ENCODE results near the gene CNTNAP2. TPM values are rescaled to one million over a fixed set of nuclear protein-coding genes. Genes with fewer than 3 reads are reported as not detected.

CNTNAP2 gene
- total RNA-seq, 6 experiments from 2014 or later = 1.8 to 8.1 (median 3.9) TPM

GRCh38 chr7:146494952-146495596, 378.5 kb downstream of the CNTNAP2 start:
- TF ChIP-seq CTCF (IDR thresholded peaks at IDR 0.05) (no peak), POLR2A (IDR thresholded peaks at IDR 0.05) (no peak)
- DNase-seq (no peak), ATAC-seq (no peak)
- intact Hi-C loops (cut with DNase I) = no loop called here
- Histone ChIP-seq H3K36me3 (no peaks in the 10 kb centered on the region), H3K27me3 (no peaks in the 10 kb centered on the region), H3K9me3 (no peaks in the 10 kb centered on the region), H3K4me3 (no peak overlapping the region), H3K4me1 (no peaks in the 10 kb centered on the region), H3K27ac (no peak overlapping the region)
- 42% methylated on average over 6 of the region's 6 CpGs for WGBS (ENCODE audit: insufficient coverage, low coverage, low lambda C conversion rate, missing lambda C conversion rate)

- ATAC-seq (no peak), DNase-seq (no peak)
- TF ChIP-seq POLR2A (IDR thresholded peaks at IDR 0.05) (no peak), CTCF (IDR thresholded peaks at IDR 0.05) (no peak)
- Histone ChIP-seq H3K4me1 (no peaks in the 10 kb centered on the region), H3K4me3 (no peak overlapping the region), H3K27ac (no peak overlapping the region), H3K27me3 (no peaks in the 10 kb centered on the region), H3K36me3 (no peaks in the 10 kb centered on the region), H3K9me3 (no peaks in the 10 kb centered on the region)
- intact Hi-C loops (cut with DNase I) = no loop called here
- WGBS (ENCODE audit: insufficient coverage, low coverage, low lambda C conversion rate, missing lambda C conversion rate) = 18% methylated on average over 2 of the region's 2 CpGs
These were observed 380.1 kb downstream of the CNTNAP2 start for GRCh38 chr7:146496657-146497056.

- H3K27ac ChIP-seq = no peak overlapping the region
- no peak overlapping the region for H3K4me3 ChIP-seq
- H3K4me1 ChIP-seq = no peaks in the 10 kb centered on the region
- DNase-seq (no peak), ATAC-seq (no peak)
- WGBS (ENCODE audit: insufficient coverage, low coverage, low lambda C conversion rate, missing lambda C conversion rate) = 32% methylated on average over 2 of the region's 2 CpGs
- no peaks in the 10 kb centered on the region for H3K36me3 ChIP-seq
- intact Hi-C loops (cut with DNase I) = no loop called here
- H3K27me3 ChIP-seq = no peaks in the 10 kb centered on the region
- H3K9me3 ChIP-seq = no peaks in the 10 kb centered on the region
- TF ChIP-seq POLR2A (IDR thresholded peaks at IDR 0.05) (no peak), CTCF (IDR thresholded peaks at IDR 0.05) (no peak)
These were observed 383.4 kb downstream of the CNTNAP2 start for GRCh38 chr7:146499970-146500369.

GRCh38 chr7:146503844-146504243, 387.2 kb downstream of the CNTNAP2 start:
- Histone ChIP-seq H3K4me1 (no peaks in the 10 kb centered on the region), H3K27me3 (no peaks in the 10 kb centered on the region), H3K4me3 (no peak overlapping the region), H3K36me3 (no peaks in the 10 kb centered on the region), H3K27ac (no peak overlapping the region), H3K9me3 (no peaks in the 10 kb centered on the region)
- DNase-seq (no peak), ATAC-seq (no peak)
- 67% methylated on average over 1 of the region's 5 CpGs for WGBS (ENCODE audit: insufficient coverage, low coverage, low lambda C conversion rate, missing lambda C conversion rate)
- TF ChIP-seq CTCF (IDR thresholded peaks at IDR 0.05) = no peak
- TF ChIP-seq POLR2A (IDR thresholded peaks at IDR 0.05) = no peak
- intact Hi-C loops (cut with DNase I) = no loop called here
